Activated CD8-positive, alpha-beta memory T cell treated with anti-CD3 and anti-CD28 coated beads for 4 hours (primary cell): ENCODE measurements around the gene RALGDS.
"Not testable (repeated sequence)": the region's sequence is repeated elsewhere in the genome, so short reads cannot be mapped to it uniquely, and the experiment has no call there.

Experiments used
- DNase-seq, 2 donors: peaks; one replicate each; pipeline ENCODE4 v3.0.0-alpha.2; 2020; ENCODE audit warnings: low read depth in 2 of 2

RALGDS gene

GRCh38 chr9:133088146-133088750 lies 32.8 kb downstream of the RALGDS start:
- no peak for DNase-seq

DNA sequence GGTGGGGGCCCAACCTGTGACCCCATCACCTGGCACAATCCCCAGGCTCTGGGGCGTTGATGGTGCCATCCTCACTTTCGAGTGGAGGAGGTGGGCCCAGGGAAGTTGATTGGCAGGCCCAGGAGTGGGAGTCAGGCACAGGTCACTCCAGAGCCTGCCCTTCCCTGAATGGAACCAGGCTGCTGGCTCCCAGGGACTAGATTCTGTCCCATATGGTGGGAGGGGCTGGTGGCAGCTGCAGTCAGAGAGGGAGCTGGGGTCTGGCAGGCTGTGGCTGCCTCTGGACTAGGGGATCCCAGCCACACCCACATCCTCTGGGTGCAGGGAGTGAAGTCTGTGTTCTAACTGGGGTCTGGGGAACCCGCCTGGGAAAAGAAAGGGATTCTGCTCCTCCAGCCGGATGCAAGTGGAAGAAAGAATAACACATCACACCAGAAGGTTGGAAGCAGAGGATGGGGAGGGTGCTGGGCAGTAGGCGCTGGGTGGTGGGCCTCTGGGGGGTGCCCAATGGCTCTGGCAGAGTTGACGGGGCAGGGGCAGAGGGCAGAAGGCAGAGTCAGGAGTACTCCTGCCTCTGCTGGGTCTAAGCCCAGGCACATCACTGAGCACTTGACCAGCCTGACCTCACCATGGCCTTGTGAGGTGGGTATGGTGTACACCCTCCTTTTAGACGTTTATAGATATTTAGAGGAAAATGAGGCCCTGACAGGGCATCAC lies 33.5 kb downstream of the RALGDS start:
- no peak for DNase-seq

GRCh38 chr9:133086894-133087293 lies 34.1 kb downstream of the RALGDS start:
- no peak for DNase-seq

GRCh38 chr9:133086212-133086860 lies 34.7 kb downstream of the RALGDS start:
- not testable (repeated sequence) for DNase-seq

GRCh38 chr9:133083688-133084087 lies 37.4 kb downstream of the RALGDS start:
- not testable (repeated sequence) for DNase-seq

- DNase-seq: not testable (repeated sequence)
Measured at GRCh38 chr9:133081957-133082644, 38.9 kb downstream of the RALGDS start.

GRCh38 chr9:133080786-133081779 lies 40.0 kb downstream of the RALGDS start:
- not testable (repeated sequence) for DNase-seq

DNA sequence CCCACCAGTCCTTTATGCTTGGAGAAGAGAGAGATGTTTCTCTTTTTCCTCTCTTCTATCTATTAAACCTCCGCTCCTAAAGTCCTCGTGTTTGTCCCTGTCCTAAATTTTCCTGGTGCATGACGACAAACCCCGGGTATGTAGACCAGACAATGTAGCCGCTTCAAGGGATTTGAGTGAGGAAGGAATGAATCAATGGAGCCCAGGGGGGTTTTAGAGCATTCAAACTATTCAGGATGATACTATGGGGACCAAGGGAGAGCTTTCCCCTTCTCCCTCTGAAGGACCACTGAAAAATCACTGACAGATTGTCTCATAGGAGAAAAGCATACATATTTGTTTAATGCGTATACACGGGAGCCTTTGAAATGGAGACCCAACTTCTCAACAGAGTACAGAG lies 40.9 kb downstream of the RALGDS start:
- no peak for DNase-seq

GRCh38 chr9:133078486-133078885 lies 42.6 kb downstream of the RALGDS start:
- no peak for DNase-seq

GRCh38 chr9:133076691-133077090 lies 44.3 kb downstream of the RALGDS start:
- no peak for DNase-seq

- no peak for DNase-seq
Measured at GRCh38 chr9:133075925-133076630, 45.0 kb downstream of the RALGDS start.

DNA sequence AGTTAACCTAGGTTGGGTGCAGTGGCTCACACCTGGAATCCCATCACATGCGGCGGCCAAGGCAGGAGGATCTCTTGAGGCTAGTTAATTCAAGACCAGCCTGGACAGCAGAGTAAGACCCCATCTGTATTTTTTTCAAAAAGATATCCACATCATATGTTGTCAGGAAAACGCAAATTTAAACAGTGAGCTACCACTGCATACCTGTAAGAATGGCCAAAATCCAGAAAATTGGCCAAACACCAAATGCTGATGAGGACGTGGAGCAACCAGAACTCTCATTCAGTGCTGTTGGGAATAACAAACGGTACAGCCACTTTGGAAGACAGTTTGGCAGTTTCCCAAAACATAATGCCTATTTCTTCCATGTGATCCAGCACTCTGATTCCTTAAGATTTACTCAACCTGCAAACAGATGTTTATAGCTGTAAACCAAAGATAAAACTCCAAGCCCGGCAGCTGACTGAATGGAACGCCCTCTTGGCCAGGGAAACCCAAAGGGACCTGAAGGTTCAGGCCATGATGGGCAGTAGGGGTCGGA lies 46.9 kb downstream of the RALGDS start:
- no peak for DNase-seq

- no peak for DNase-seq
Measured at GRCh38 chr9:133073086-133074014, 47.7 kb downstream of the RALGDS start.

GRCh38 chr9:133072210-133072609 lies 48.8 kb downstream of the RALGDS start:
- not testable (repeated sequence) for DNase-seq

DNA sequence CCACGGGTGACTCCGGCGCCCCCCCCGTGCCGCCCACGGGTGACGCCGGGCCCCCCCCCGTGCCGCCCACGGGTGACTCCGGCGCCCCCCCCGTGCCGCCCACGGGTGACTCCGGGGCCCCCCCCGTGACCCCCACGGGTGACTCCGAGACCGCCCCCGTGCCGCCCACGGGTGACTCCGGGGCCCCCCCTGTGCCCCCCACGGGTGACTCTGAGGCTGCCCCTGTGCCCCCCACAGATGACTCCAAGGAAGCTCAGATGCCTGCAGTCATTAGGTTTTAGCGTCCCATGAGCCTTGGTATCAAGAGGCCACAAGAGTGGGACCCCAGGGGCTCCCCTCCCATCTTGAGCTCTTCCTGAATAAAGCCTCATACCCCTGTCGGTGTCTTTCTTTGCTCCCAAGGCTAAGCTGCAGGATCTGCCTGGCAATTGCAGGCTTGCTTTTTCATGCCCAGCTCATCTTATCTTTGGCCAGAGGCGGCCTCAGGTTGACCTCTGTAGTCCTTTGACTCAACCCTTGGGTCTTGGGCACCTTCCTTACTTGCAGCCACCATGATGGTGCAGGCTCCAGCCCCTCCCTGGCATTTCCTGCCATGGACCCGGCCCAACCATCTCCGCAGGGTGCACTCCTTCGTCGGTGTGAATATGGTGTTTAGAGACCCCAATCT lies 49.4 kb downstream of the RALGDS start:
- DNase-seq: no peak

DNA sequence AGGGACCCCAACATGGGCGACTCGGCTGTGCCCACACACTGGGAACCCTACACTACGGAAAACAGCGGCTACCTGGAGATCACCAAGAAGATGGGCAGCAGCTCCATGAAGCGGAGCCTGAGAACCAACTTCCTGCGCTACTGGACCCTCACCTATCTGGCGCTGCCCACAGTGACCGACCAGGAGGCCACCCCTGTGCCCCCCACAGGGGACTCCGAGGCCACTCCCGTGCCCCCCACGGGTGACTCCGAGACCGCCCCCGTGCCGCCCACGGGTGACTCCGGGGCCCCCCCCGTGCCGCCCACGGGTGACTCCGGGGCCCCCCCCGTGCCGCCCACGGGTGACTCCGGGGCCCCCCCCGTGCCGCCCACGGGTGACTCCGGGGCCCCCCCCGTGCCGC lies 50.1 kb downstream of the RALGDS start:
- DNase-seq: not testable (repeated sequence)

- not testable (repeated sequence) for DNase-seq
Measured at GRCh38 chr9:133070500-133070961, 50.5 kb downstream of the RALGDS start.

DNA sequence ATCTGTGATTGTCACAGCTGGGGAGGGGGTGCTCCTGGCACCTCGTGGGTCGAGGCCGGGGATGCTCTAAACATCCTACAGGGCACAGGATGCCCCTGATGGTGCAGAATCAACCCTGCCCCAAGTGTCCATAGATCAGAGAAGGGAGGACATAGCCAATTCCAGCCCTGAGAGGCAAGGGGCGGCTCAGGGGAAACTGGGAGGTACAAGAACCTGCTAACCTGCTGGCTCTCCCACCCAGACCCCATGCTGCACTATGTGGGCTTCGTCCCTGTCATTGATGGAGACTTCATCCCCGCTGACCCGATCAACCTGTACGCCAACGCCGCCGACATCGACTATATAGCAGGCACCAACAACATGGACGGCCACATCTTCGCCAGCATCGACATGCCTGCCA lies 52.6 kb downstream of the RALGDS start:
- DNase-seq: not testable (repeated sequence)
